GM13976 (cell line): ENCODE data around the gene COPS4.
A peak's percentile ranks its signal among the peaks of the same experiment; 100 is the strongest.
"Not testable (repeated sequence)": the region's sequence is repeated elsewhere in the genome, so short reads cannot be mapped to it uniquely, and the experiment has no call there.

Experiments
- DNase-seq: peaks from one replicate; pipeline ENCODE4 v3.0.0; 2012; ENCODE audit warnings: low spot score
- CTCF ChIP-seq: IDR thresholded peaks from 2 replicates; pipeline ENCODE4 v1.5.1; 2012; ENCODE audit warnings: borderline replicate concordance, mild to moderate bottlenecking; ENCODE audit not compliant: insufficient read depth; ENCODE audit errors: extremely low read depth, missing control alignments, control extremely low read depth
- in situ Hi-C: fragments of 300-500 bp; cut with MboI; formaldehyde crosslinking; loops from one replicate; pipeline ENCODE4 v1.12.0; 2022; ENCODE audit warnings: low sequenced_read_pairs, mixed read lengths, inconsistent platforms; ENCODE audit not compliant: unreplicated experiment

COPS4 gene

GRCh38 chr4:83071116-83071515 lies 36.1 kb downstream of the COPS4 start:
- TF ChIP-seq CTCF = no peak
- in situ Hi-C loops = loop anchor here (10.0 kb wide), 1 partner anchor 194 kb away; no protein-coding TSS in a partner anchor
- no peak for DNase-seq

GRCh38 chr4:83074086-83074704 lies 39.2 kb downstream of the COPS4 start:
- in situ Hi-C loops = loop anchor here (10.0 kb wide), 1 partner anchor 191 kb away; no protein-coding TSS in a partner anchor
- DNase-seq = peak; percentile 76
- TF ChIP-seq CTCF = peak; percentile 63

- not testable (repeated sequence) for DNase-seq
- in situ Hi-C loops = loop anchor here (10.0 kb wide), 1 partner anchor 190 kb away; no protein-coding TSS in a partner anchor
Measured at GRCh38 chr4:83074783-83075182, 39.8 kb downstream of the COPS4 start.

GRCh38 chr4:83075311-83076095 lies 40.5 kb downstream of the COPS4 start:
- in situ Hi-C loops = loop anchor here (10.0 kb wide), 1 partner anchor 189 kb away; no protein-coding TSS in a partner anchor
- no peak for TF ChIP-seq CTCF
- DNase-seq = no peak

GRCh38 chr4:83080561-83080960 lies 45.6 kb downstream of the COPS4 start:
- no peak for TF ChIP-seq CTCF
- DNase-seq = no peak
- in situ Hi-C loops = no loop called here

- DNase-seq = no peak
- in situ Hi-C loops = no loop called here
- no peak for TF ChIP-seq CTCF
Measured at GRCh38 chr4:83082777-83083176, 47.8 kb downstream of the COPS4 start.

GRCh38 chr4:83083925-83084475 lies 49.0 kb downstream of the COPS4 start:
- DNase-seq = no peak
- TF ChIP-seq CTCF = no peak
- in situ Hi-C loops = no loop called here

- DNase-seq, in situ Hi-C loops: not testable (repeated sequence)
Measured at GRCh38 chr4:83084956-83085355, 50.0 kb downstream of the COPS4 start.
